ENCODE data around the gene CENPT. TPM values are rescaled to one million over a fixed set of nuclear protein-coding genes. Genes with fewer than 3 reads are reported as not detected.

The CENPT gene
- total RNA-seq, 1 donor from 2014 or later, result 153 TPM

- peak; percentile 96 for DNase-seq
- Mint-ChIP-seq H3K4me1 (ENCODE audit: low read depth, unreplicated experiment) (peaks cover 8% of the 10 kb centered on the region), H3K27me3 (ENCODE audit: unreplicated experiment) (peaks cover 3% of the 10 kb centered on the region), H3K27ac (ENCODE audit: unreplicated experiment) (peak within 1 kb of the TSS; percentile 83), H3K36me3 (ENCODE audit: unreplicated experiment) (no peaks in the 10 kb centered on the region), H3K9me3 (ENCODE audit: unreplicated experiment) (peaks cover 9% of the 10 kb centered on the region), H3K4me3 (ENCODE audit: unreplicated experiment) (peak within 1 kb of the TSS; percentile 93)
- TF ChIP-seq CTCF (IDR thresholded peaks at IDR 0.05; ENCODE audit: partially characterized antibody, unreplicated experiment), result no peak
These were observed 40.9 kb downstream of the CENPT start, which contains the start of the genes RANBP10 and TSNAXIP1 for GRCh38 chr16:67806428-67807147. TSS of gene RANBP10 (minus strand) at chr16:67806560. CDS start at chr16:67806536, 24 bp downstream. TSS of gene TSNAXIP1 (plus strand) at chr16:67806889. CDS start at chr16:67807150, 261 bp downstream.

GRCh38 chr16:67805718-67806427 lies 41.6 kb downstream of the CENPT start:
- peak; percentile 27 for DNase-seq
- peaks cover 9% of the 10 kb centered on the region for H3K9me3 Mint-ChIP-seq (ENCODE audit: unreplicated experiment)
- peak overlapping the region; percentile 93 for H3K4me3 Mint-ChIP-seq (ENCODE audit: unreplicated experiment)
- peaks cover 3% of the 10 kb centered on the region for H3K27me3 Mint-ChIP-seq (ENCODE audit: unreplicated experiment)
- H3K36me3 Mint-ChIP-seq (ENCODE audit: unreplicated experiment), result no peaks in the 10 kb centered on the region
- no peak for TF ChIP-seq CTCF (IDR thresholded peaks at IDR 0.05; ENCODE audit: partially characterized antibody, unreplicated experiment)
- H3K27ac Mint-ChIP-seq (ENCODE audit: unreplicated experiment), result peak overlapping the region; percentile 82
- peaks cover 13% of the 10 kb centered on the region for H3K4me1 Mint-ChIP-seq (ENCODE audit: low read depth, unreplicated experiment)

- Mint-ChIP-seq H3K4me3 (ENCODE audit: unreplicated experiment) (peak overlapping the region; percentile 93), H3K4me1 (ENCODE audit: low read depth, unreplicated experiment) (peaks cover 22% of the 10 kb centered on the region), H3K36me3 (ENCODE audit: unreplicated experiment) (no peaks in the 10 kb centered on the region), H3K27ac (ENCODE audit: unreplicated experiment) (peak overlapping the region; percentile 72), H3K27me3 (ENCODE audit: unreplicated experiment) (peaks cover 3% of the 10 kb centered on the region), H3K9me3 (ENCODE audit: unreplicated experiment) (peaks cover 9% of the 10 kb centered on the region)
- no peak for TF ChIP-seq CTCF (IDR thresholded peaks at IDR 0.05; ENCODE audit: partially characterized antibody, unreplicated experiment)
- no peak for DNase-seq
These were observed 42.5 kb downstream of the CENPT start for GRCh38 chr16:67804853-67805542.

- Mint-ChIP-seq H3K27me3 (ENCODE audit: unreplicated experiment) (peaks cover 5% of the 10 kb centered on the region), H3K4me1 (ENCODE audit: low read depth, unreplicated experiment) (peaks cover 25% of the 10 kb centered on the region), H3K9me3 (ENCODE audit: unreplicated experiment) (peaks cover 9% of the 10 kb centered on the region), H3K36me3 (ENCODE audit: unreplicated experiment) (no peaks in the 10 kb centered on the region), H3K27ac (ENCODE audit: unreplicated experiment) (no peak overlapping the region), H3K4me3 (ENCODE audit: unreplicated experiment) (peak overlapping the region; percentile 6)
- no peak for TF ChIP-seq CTCF (IDR thresholded peaks at IDR 0.05; ENCODE audit: partially characterized antibody, unreplicated experiment)
- DNase-seq, result no peak
These were observed 43.6 kb downstream of the CENPT start for GRCh38 chr16:67803894-67804293.

Measured in glutamatergic neuron (in vitro differentiated cells).